GM19240 (cell line): ENCODE data around the gene TARS2.

Source experiments
- DNase-seq: peaks from one replicate; pipeline ENCODE4 v3.0.0; 2011; ENCODE audit warnings: low spot score; ENCODE audit not compliant: insufficient read length

The TARS2 gene

DNA sequence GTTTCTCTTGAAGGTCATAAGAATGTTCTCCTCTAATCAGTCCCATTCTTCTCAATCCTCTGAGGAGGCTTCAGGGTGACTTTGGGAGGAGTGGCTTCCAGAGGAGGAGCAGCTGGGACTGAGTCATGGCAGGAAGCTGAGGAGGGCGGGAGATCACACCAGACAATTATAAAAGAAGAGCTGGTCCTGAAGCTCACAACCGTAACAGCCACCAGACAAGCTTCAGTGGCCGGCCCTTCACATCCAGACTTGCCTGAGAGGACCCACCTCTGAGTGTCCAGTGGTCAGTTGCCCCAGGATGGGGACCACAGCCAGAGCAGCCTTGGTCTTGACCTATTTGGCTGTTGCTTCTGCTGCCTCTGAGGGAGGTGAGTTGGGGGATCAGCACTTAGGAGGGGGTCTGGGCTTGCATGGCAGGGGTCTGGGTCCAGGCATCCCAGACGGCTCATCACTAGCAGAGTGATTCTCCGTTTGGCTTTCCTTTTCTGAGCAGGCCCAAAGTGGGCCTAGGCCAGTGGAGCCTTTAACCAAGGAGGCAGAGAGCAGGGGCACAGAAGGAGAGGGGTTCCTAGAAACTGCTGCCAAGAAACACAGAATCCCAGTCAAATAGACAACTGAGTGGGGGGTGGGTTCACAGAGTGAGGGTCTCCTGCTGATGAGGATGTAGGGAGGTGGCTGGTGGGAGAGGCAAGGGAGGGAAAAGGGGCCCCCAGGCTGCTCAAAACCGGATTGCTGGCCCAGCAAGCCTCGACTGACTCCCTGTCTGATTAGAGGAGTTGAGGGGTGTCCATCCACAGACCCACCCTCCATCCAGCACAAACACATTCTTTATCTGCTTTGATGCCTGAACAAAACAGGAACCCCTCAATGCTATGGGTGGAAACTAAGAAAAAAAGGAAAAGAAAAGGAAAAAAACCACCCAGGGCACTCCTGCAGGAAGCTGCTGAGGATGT is 21.0 kb downstream of the TARS2 start, which contains the start of gene ECM1:
TSS of gene ECM1 (plus strand) at position 198 of the 953 bp plus-strand sequence. CDS start at position 299, 101 bp downstream.
- DNase-seq: no peak

DNA sequence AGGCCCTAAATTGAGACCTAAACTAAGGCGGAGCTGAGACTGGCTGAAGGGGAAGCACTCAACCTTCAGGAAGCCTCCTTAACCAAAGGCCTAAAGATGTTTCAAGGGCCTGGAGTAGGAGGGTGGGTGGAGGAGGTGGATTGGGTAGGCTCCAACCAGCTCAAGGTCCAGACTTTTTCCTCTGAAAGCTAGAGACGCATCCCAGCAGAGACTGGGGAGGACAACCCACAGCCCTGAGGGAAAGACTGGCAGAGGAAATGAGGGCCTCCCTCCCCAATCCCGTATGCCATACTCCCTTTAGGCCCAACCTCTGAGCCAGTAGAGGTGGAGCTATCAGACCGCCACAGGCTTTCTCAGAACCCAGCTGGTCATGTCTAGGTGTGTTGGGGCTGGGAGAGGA is 21.8 kb downstream of the TARS2 start:
- no peak for DNase-seq

DNA sequence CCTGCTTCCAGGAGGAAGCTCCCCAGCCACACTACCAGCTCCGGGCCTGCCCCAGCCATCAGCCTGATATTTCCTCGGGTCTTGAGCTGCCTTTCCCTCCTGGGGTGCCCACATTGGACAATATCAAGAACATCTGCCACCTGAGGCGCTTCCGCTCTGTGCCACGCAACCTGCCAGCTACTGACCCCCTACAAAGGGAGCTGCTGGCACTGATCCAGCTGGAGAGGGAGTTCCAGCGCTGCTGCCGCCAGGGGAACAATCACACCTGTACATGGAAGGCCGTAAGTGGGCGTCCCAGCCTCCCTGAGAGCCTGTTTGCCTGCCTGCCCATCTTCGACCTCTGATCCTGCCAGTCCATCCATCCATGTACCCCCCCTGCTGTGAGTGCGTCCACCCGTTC is 24.3 kb downstream of the TARS2 start:
- no peak for DNase-seq

DNA sequence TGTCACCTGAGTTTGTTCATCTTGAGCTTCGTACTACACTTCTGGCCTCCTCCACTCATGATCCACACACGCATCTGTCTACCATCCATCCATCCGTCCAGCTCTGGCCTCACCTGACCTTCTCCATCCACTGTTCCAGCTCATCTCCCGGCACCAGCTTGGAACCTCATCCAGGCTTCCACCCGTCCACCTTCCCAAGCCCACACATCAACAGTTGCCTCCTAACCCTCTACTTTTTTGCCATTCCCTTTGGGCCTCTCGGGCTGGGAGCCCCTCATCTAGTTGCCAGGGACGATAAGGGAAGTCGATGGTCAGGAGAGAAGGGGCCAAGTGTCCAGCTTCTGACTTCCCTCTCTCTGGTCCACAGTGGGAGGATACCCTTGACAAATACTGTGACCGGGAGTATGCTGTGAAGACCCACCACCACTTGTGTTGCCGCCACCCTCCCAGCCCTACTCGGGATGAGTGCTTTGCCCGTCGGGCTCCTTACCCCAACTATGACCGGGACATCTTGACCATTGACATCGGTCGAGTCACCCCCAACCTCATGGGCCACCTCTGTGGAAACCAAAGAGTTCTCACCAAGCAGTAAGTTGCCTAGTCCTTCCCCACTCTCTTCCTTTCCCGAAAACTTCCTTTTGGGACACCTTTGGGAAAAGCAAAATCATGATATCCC is 24.9 kb downstream of the TARS2 start:
- DNase-seq: no peak

DNA sequence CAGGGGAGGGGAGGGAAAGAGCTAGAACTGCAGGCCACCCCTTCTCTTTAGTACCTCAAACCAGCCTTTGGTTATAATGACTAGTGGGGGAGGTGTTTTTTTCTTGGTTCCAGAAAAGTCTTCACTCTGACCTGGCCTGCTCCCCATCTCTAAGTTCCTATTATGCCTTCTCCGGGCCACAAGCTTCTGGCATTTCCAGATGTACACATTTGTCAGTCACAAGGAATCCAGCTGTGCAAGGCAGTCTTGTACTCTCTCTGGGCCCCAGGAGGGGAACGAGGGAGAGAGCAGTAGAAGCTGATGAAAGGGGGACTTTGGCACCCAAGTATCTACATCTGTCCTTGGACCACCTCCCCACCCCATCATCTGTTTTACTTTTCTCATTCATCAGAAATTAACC is 25.6 kb downstream of the TARS2 start:
- no peak for DNase-seq

DNA sequence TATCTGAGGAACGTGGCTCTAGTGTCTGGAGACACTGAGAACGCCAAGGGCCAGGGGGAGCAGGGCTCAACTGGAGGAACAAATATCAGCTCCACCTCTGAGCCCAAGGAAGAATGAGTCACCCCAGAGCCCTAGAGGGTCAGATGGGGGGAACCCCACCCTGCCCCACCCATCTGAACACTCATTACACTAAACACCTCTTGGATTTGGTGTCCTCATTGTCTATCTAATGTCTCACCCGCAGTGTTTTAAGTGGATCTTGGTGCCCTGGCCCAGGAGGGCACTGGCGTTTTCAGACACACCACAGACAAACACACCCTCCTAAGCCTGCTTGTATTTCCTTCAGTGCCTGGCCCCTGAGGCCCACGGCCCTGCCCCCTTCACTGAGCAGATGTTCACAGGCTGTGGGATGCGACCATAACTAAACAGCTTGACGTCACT is 26.2 kb downstream of the TARS2 start:
- no peak for DNase-seq

DNA sequence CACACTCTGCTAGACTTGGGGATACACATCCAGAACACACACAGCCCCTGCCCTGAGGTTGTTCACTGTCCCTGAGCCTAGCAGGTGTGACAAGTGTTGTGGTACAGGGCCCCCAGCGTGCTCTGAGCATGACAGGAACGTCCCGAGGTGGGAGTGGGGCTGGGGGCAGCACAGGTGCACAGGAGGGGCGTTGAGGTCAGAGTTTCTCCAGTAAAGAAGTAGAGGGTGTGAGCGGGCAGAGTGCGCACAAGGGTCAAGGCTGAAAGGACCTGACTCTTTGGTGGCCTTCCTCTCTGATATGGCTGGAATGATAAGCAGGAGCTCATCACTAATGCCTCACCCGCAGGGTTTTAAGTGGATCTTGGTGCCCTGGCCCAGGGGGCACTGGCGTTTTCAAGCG is 27.0 kb downstream of the TARS2 start:
- no peak for DNase-seq

DNA sequence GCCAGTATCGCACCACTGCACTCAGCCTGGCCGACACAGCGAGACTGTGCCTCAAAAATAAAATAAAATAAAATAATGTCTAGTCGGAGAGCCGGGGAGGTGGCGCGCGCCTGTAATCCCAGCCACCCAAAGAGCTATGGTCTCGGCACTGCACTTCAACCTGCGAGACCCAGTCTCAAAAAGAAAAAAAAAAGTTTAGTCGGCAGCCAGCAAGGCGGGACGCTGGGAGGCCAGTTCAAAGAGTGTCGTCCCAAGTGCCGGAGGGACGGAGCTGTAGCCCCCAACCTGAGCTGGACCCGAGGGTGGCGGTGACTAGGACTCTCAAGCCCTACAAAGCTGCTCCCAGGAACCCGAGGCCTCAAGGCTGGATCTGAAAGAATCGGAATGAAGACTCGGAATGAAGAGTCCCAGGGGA is 27.7 kb downstream of the TARS2 start:
- no peak for DNase-seq

DNA sequence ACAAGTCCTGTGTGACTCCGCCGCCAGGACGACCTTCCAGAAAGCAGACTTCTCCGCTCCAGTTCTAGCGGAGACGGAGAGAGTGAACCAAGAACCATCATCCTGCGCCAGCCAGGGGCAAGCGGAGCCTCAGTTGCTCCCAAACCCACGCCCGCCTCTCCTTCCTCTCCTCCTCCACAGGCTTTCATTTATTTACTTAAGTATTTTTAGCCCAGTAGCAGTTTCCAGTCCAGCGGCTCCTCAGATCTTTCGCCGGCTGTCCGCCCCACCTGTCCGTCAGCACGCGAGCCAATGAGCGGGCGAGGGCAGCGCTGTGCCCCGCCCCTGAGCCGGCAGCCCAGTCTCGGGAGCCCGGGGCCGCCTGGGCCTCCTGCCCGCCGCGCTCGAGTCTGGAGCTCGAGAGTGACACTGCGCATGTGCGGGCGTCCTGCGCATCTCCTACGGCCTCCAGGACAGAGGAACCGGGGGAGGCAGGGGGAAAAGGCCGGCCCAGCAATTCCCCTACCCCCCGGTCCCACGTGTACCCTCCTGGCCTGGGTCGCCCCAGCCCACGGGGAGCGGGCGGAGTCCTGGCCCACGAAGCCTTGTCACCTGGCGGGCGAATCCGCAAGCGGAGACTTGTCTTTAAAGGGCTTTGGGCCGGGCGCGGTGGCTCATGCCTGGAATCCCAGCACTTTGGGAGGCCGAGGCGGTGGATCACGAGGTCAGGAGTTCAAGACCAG is 28.3 kb downstream of the TARS2 start, which contains the start of gene FALEC:
TSS of gene FALEC (plus strand) at position 425 of the 722 bp plus-strand sequence.
- peak; percentile 95 for DNase-seq

DNA sequence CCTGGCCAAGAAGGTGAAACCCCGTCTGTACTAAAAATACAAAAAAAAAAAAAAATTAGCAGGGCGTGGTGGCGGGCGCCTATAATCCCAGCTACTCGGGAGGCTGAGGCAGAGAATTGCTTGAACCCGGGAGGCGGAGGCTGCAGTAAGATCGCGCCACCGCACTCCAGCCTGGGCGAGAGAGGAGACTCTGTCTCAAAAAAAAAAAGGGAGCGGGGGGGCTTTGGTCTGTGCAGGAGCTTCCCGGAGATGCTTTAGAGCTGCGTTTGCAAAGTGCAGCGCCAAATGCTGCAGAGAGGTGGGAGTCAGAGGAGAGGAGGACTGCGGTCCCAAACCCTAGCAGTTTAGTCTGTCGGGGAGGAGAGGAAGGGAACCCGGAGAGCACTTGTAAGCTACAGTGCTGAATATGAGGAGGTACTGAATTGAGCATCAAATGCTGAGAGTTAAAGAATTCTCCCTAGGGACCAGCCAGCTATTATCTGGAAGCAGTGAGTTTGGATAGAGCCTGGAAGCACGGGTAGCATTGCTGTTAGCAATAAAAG is 28.9 kb downstream of the TARS2 start:
- DNase-seq: no peak

DNA sequence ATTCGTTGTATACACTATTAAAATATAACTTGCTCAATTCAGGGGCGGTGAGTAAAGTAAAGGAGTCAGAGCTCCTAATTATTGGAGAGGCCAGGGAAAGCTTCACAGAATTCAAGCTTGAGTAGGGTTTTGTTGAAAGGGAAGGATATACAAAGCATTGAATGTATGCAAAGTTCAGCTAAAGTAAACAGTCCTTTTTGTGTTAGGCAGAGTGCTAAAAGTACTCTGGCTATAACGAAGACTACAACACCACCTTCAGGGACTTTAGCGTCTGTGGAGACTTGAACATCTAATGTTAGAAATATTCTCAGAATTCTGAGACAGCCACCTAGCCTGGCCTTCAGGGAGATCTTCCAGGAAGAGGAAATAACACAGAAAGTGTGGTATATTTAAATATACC is 29.4 kb downstream of the TARS2 start:
- no peak for DNase-seq

DNA sequence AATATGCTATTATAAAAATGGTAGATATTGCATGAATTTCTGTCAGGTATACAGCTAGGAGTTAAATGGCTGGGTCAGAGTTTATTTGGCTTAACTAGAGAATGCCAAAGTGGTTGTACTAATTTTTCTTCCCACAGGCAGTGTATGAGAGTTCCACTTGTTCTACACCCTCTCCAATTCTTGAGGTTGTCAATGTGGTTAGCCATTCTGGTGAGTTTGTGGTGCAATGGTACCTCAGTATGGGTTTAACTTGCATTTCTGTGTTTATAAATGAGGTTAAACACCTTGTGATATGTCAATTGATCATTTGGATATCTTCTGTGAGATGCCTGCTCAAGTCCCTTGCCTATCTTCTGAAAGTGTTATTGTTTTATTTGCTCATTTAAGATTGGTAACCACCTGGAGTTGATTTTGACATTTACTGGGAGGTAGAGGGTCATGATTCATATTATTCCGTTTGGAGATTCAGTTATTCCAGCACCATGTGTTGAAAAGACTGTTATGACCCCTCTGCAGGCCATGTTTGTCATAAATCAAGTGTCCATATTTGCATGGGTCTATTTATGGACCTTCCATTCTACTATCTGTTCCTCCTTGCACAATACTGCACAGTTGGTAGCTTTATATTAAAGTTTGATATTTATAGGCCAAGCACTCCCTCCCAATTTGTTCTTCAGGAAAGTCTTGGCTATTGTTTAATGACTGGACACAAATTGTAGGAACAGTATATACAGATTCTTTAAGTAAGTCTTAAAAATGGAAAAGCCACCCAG is 34.2 kb downstream of the TARS2 start:
- no peak for DNase-seq

DNA sequence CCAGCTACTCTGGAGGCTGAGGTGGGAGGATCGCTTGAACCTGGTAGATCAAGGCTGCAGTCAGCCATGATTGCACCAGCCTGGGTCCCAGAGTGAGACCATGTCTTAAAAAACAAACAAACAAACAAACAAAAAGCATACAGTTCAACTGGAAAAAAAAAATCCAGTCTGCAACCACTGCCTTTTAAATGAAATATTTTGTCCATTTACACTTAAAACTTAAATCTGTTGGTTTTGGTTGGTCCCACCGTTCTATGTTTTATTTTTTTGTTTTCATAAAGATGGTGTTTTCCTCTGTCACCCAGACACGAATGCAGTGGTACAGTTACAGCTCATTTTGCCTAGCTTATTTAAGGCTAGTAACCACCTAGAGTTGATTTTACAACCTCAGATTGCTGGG is 38.1 kb downstream of the TARS2 start:
- DNase-seq: no peak

DNA sequence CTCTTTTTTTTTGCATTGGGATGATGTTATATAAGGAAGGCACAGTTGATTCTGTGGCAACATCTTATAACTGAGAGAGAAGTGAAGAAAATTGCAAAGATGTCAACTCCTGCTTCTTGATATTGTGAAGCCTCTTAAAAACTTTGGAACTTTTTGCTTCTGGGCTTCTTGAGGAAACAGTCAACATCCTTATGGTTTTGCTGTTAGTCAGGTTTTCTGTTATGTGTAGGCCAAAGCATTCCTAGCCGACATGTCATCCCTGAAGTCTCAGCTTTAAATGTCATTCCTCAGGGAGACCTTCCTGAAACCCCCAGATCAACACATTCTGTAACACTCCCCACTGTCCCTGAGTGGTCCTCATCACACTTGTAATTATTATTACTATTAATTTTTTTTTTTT is 41.0 kb downstream of the TARS2 start:
- no peak for DNase-seq

DNA sequence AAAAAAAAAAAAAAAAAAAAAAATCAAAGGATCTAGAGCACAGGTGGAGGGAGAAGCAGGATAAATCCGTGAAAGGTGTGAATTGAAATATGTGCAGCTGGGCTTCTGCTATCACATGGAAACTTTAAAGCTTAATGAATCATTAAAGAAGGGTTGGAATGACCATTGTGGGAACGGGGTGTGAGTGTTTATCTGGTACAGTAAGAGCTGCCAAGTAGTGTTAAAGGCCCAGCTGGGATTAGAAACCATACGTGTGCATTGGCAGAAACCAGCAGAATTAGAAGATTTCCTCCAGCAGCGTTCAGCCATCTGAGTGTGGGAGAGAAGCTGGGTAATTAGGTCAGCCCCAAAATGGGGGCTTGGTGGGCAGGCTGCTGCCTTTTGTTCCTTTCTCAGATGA is 41.8 kb downstream of the TARS2 start:
- DNase-seq: no peak

DNA sequence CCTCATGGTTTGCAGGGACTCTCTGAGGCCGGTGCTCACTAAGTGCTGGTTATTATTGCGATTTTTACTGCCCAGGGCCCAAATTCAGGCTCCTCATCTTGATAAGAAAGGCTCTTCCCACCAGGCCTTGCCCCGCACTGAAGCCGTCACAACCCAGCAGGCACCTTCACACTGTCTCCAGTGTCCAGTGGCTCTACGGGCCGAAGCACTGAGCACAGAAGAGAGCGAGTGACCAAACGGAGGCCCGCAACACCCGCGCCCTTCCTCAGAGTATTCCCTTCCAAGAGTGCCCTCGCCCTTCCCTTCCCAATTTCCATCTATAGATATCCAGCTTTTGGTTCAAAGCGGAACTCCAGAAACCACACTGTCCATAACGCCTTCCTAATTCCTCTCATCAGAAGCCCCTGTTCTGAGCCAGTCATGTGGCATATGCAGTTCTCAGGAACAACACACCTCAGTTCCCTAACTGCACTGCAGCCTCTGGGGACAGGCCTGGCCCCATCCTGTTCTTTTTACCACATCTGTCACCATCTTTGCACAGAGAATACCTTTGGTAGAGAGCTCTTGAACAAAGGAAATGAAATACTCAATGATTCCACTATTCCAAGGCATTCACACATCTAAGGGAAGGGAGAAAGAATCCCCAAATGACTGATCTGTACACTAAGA is 43.4 kb downstream of the TARS2 start:
- no peak for DNase-seq

DNA sequence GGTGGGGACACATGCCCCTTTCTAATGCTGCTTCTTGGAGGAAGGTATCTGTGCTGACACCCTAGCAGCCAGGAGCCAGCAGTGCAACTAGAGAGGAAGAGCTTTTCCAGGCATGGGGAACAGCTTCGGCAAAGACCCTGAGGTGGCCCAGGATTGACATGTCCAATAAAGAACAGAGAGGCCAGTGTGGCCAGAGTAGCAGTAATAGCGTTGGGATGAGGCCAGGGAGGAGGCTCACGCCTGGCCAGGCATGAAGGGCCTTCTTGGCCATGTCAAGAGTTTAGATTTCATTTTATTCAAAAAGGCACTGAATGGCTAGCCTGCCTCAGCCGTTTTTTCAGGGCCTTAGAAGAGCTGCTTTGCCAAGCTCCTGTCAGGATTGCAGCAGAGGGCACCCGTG is 45.6 kb downstream of the TARS2 start:
- DNase-seq: no peak

DNA sequence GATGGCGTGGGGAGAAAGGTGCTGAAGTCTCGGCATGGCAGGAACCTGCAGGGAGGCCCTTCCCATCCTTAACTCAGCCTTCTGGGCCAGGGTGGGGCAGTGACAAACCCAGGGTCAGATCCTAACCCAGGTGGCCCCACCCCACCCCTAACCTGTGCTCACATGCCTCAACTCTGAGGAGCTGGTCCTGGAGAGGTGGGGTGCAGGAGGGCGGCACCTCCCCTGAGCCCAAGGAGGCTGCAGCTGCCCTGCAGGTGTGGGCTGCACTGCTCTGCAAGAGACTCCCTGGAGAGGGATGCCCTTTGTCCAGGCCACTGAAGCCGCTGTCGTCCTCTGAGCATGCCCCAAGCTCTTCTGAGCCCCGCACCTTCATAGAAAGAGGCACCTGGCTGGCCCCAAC is 46.8 kb downstream of the TARS2 start:
- DNase-seq: no peak

DNA sequence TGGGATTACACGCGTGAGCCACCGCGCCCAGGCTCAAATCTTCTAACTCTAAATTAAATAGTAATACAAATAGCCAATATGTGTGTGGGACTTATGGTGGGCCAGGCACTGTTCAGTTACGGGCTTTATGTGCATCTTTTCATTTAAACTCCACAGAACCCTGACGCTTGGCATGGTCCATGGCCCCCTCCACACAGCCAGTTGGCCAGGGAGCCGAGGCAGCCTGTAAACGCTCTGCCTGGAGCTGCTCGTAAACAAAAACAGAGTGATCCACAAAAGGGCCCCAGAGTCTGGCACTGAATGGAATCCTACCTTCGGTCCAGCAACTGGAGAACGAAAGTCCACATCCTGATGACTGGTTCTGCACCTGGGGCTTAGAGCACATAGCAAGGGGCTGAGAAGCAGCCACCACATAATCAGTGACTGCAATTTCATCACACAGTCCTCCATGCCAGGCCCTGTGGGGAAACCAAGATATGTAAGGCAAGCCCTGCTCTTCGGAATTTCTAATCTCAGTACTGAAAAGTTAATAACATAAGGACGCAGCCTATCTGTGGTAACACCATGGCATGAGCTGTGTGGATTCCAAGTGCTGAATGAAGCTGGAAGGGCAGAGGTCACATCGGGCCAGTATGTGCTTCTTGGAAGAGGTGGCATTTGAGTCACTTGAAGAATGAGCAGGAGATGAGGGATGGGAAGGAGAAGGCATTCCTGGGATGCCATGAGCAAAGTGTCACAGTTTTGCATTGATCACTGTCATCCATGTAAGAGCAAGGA is 48.5 kb downstream of the TARS2 start:
- DNase-seq: no peak
